Ovary (tissue), 9 donors: ENCODE results near the gene TMTC1. TPM values are rescaled to one million over a fixed set of nuclear protein-coding genes. Genes with fewer than 3 reads are reported as not detected.

Experiments
- DNase-seq, 5 donors: peaks; one replicate each; pipeline ENCODE4 v3.0.0-alpha.2; 2019 to 2020
- H3K27ac ChIP-seq, 2 donors: fragments of 200-600 bp; one replicate each; pipeline versions ENCODE4 v1.5.1 to v1.8.0; 2019 to 2022
- H3K27me3 ChIP-seq: fragments of 200-600 bp; one replicate; pipeline ENCODE4 v1.8.0; 2022
- H3K36me3 ChIP-seq: fragments of 200-600 bp; sonication (generic); one replicate; pipeline ENCODE4 v1.5.1; 2019
- H3K4me1 ChIP-seq: one replicate; pipeline ENCODE4 v1.8.1; 2013; ENCODE audit warnings: mild to moderate bottlenecking, moderate library complexity; ENCODE audit not compliant: insufficient read depth
- H3K4me3 ChIP-seq: fragments of 200-600 bp; sonication (generic); one replicate; pipeline ENCODE4 v1.5.1; 2017
- H3K9me3 ChIP-seq, 2 donors: fragments of 200-600 bp in 1 of 2; sonication (generic) in 1 of 2; one replicate each; pipeline versions ENCODE4 v1.5.1 to v1.8.1; 2013 to 2019; ENCODE audit warnings: mild to moderate bottlenecking in 1 of 2, moderate library complexity in 1 of 2
- EP300 ChIP-seq: sonication (generic); formaldehyde crosslinking; IDR thresholded peaks from one replicate; pipeline ENCODE4 v1.6.1; 2017; ENCODE audit warnings: antibody characterized with exemption
- POLR2A ChIP-seq: fragments of 450-650 bp; IDR thresholded peaks from one replicate; pipeline ENCODE4 v1.6.1; 2017; ENCODE audit warnings: antibody characterized with exemption, mild to moderate bottlenecking, moderate library complexity
- WGBS, 3 donors: extraction: QIAGEN DNeasy Blood & Tissue Kit in 1 of 3; methylation state at CpG; one replicate each; pipeline versions ENCODE4 v1.1.5 to v1.1.7; 2013 to 2017; 5-methylcytosine and 5-hydroxymethylcytosine counted together
- intact Hi-C, 4 donors: fragments of 100-400 bp; cut with DNase I; formaldehyde crosslinking; loops; one replicate each; pipeline versions ENCODE4 v1.11.0 to v1.15.1; 2022 to 2023
- polyA plus RNA-seq, 2 donors: library from polyadenylated mRNA; stranded (reverse); fragments of 200-250 nt in 1 of 2; fragments of 350-450 nt in 1 of 2; fragmentation: Illumina TruSeq in 1 of 2; extraction: RNeasy Lipid Tissue Mini Kit (QIAGEN cat#74804) in 1 of 2; gene quantifications; one replicate each; pipeline ENCODE4 v1.2.3, GENCODE V29; 2013 to 2014
- total RNA-seq, 7 donors: library from RNA; depleted of rRNA in 2 of 7; stranded (reverse); fragments of >200 nt in 2 of 7; fragmentation: NEBNext Ultra II Directional in 3 of 7; extraction: Animal tissue kit (Norgen Biotek cat#: 25700) in 3 of 7; gene quantifications; one replicate each; pipeline versions ENCODE4 v1.1.0 to v1.2.4, GENCODE V29; 2016 to 2023
- TF ChIP-seq, protein P1 (sequence below), 3 donors: fragments of 450-650 bp in 2 of 3; fragments of 200-600 bp in 1 of 3; IDR thresholded peaks; one replicate each; pipeline versions ENCODE4 v1.5.1 to v1.8.0; 2016 to 2022; ENCODE audit warnings: antibody characterized with exemption in 3 of 3, mild to moderate bottlenecking in 1 of 3
- donor health status: DM: no; HTN: no; CAD: no; lungs with moderate emphysema.
- donor health status: DM: no; HTN: no; CAD: no.
- donor health status: Bipolar disorder and iron deficiency.
- donor health status: DM: yes; HTN: yes; CAD: no.
- donor health status: DM: no; HTN: no; CAD: no.
- donor health status: DM: yes; HTN: yes; CAD: no.

Gene TMTC1
- total and polyA plus RNA-seq, 9 donors = 8.1 to 46.3 (median 21.3) TPM

DNA sequence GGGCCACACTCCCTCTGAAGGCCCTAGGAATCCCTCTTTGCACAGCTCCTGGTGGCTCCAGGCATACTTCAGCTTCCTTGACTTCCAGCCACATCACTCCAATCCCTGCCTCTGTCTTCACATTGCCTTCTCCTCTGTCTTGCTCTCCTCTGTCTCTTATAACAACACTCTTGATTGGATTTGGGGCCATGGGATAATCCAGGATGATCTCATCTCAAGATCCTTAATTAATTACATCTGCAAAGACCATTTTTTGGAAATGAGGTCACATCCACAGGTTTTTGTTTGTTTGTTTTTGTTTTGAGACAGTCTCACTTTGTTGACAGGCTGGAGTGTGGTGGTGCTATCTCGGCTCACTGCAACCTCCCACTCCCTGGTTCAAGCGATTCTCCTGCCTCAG, 88.7 kb downstream of the TMTC1 start:
- intact Hi-C loops = no loop called here
- Histone ChIP-seq H3K27ac (no peak overlapping the region), H3K27me3 (no peaks in the 10 kb centered on the region), H3K4me3 (no peak overlapping the region), H3K4me1 (no peaks in the 10 kb centered on the region), H3K9me3 (no peaks in the 10 kb centered on the region), H3K36me3 (no peaks in the 10 kb centered on the region)
- WGBS, 3 donors = 95 to 98% (median 97%) methylated on average over 2 of the region's 2 CpGs
- TF ChIP-seq, protein P1, sequence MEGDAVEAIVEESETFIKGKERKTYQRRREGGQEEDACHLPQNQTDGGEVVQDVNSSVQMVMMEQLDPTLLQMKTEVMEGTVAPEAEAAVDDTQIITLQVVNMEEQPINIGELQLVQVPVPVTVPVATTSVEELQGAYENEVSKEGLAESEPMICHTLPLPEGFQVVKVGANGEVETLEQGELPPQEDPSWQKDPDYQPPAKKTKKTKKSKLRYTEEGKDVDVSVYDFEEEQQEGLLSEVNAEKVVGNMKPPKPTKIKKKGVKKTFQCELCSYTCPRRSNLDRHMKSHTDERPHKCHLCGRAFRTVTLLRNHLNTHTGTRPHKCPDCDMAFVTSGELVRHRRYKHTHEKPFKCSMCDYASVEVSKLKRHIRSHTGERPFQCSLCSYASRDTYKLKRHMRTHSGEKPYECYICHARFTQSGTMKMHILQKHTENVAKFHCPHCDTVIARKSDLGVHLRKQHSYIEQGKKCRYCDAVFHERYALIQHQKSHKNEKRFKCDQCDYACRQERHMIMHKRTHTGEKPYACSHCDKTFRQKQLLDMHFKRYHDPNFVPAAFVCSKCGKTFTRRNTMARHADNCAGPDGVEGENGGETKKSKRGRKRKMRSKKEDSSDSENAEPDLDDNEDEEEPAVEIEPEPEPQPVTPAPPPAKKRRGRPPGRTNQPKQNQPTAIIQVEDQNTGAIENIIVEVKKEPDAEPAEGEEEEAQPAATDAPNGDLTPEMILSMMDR (IDR thresholded peaks at IDR 0.05) = no peak
- TF ChIP-seq EP300 (no peak), POLR2A (no peak)
- no peak for DNase-seq

DNA sequence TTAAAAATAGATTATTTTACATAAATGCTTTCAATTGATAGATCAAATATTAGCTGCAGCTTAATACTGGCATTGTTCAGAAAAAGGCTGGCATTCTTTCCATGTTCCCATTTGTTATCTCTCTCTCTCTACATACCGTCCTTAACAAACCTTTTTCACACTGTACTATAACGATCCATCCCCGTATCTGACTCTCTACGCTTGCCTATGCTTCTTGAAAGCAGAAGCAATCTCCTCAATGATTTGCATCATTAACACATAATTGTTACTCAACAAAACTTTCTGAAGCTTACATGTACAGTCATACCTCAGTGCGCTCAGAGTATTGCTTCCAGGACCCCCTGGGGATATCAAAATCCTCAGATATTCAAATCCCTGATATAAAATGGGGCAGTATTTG, 89.7 kb downstream of the TMTC1 start:
- H3K27ac ChIP-seq = no peak overlapping the region
- H3K27me3 ChIP-seq = no peaks in the 10 kb centered on the region
- DNase-seq = no peak
- H3K36me3 ChIP-seq = no peaks in the 10 kb centered on the region
- intact Hi-C loops = no loop called here
- 92 to 93% (median 93%) methylated on average over 5 of the region's 5 CpGs for WGBS, 3 donors
- H3K4me1 ChIP-seq = no peaks in the 10 kb centered on the region
- H3K9me3 ChIP-seq = no peaks in the 10 kb centered on the region
- no peak overlapping the region for H3K4me3 ChIP-seq
- TF ChIP-seq, protein P1 (IDR thresholded peaks at IDR 0.05) = no peak
- no peak for TF ChIP-seq EP300
- TF ChIP-seq POLR2A = no peak

DNA sequence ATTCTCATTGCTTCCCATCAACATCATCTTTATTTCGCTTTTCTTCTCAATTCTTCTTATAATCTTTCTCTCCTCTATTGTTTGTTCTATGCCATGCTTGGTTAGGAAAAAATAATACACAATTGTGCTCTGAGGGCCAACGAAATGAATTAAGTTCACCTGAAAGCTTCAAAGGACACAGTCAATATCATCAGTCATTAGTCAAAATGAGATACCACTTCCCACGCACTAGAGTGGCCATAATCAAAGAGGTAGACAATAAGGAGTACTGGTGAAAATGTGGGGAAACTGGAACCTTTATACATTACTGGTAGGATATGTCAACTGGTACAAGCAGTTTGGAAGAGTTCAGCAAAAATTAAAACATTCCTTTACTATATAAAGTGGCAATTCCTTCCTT, 91.5 kb downstream of the TMTC1 start:
- intact Hi-C loops = no loop called here
- 89 to 90% methylated on average over 3 of the region's 3 CpGs; no CpG with 5 or more reads in 1 of the 3 donors for WGBS, 3 donors
- Histone ChIP-seq H3K27ac (no peak overlapping the region), H3K36me3 (no peaks in the 10 kb centered on the region), H3K4me3 (no peak overlapping the region), H3K27me3 (no peaks in the 10 kb centered on the region), H3K4me1 (no peaks in the 10 kb centered on the region), H3K9me3 (no peaks in the 10 kb centered on the region)
- DNase-seq = no peak
- TF ChIP-seq EP300 (no peak), POLR2A (no peak)
- TF ChIP-seq, protein P1 (IDR thresholded peaks at IDR 0.05) = no peak

DNA sequence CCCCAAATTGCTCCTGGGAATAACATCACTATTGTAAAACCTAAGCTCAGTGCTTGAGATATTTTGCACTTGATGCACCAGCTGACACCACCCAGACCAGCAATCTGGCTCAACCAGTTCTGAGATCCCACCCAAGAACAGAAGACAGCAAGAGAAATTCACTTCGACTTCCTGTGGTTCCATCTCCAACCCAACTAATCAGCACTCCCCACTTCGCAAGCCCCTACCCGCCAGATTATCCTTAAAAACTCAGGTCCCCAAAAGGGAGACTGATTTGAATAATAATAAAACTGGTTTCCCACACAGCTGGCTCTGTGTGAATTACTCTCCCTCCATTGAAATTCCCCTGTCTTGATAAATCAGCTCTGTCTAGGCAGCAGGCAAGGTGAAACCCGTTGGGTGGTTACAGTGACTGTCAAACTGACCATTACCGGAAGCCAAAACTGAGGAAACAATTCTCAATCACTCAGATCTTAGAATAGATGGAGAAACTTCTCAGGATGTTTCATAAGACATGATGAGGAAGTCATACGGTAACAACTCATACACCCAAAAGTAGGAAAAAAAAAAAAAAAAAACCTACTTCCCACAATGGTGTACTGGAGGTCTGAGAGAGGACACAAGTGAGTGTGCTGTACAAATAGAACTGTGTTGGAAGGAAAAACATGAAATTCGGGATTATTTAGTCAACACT, 92.4 kb downstream of the TMTC1 start:
- no peaks in the 10 kb centered on the region for H3K27me3 ChIP-seq
- DNase-seq = no peak
- H3K36me3 ChIP-seq = no peaks in the 10 kb centered on the region
- 86 to 96% (median 87%) methylated on average over 3 to 7 of the region's 7 CpGs for WGBS, 3 donors
- no peaks in the 10 kb centered on the region for H3K9me3 ChIP-seq
- no peaks in the 10 kb centered on the region for H3K4me1 ChIP-seq
- intact Hi-C loops = no loop called here
- H3K27ac ChIP-seq = no peak overlapping the region
- TF ChIP-seq, protein P1 (IDR thresholded peaks at IDR 0.05) = no peak
- TF ChIP-seq POLR2A (no peak), EP300 (no peak)
- H3K4me3 ChIP-seq = no peak overlapping the region
